GM20431 (cell line): ENCODE measurements around the gene RFX6.

ENCODE experiments used
- in situ Hi-C: fragments of 300-500 bp; cut with MseI, MboI; formaldehyde crosslinking; loops from one replicate; pipeline ENCODE4 v1.15.0; 2020; ENCODE audit warnings: low sequenced_read_pairs; ENCODE audit not compliant: unreplicated experiment

The RFX6 gene

GRCh38 chr6:116887894-116888293, 10.9 kb downstream of the RFX6 start:
- in situ Hi-C loops: no loop called here

GRCh38 chr6:116888732-116889360, 11.8 kb downstream of the RFX6 start:
- in situ Hi-C loops: no loop called here

GRCh38 chr6:116894669-116895068, 17.6 kb downstream of the RFX6 start:
- in situ Hi-C loops: no loop called here

GRCh38 chr6:116895935-116896334, 18.9 kb downstream of the RFX6 start:
- in situ Hi-C loops: no loop called here

GRCh38 chr6:116902634-116903033, 25.6 kb downstream of the RFX6 start:
- in situ Hi-C loops: no loop called here

- in situ Hi-C loops: no loop called here
Measured at GRCh38 chr6:116922853-116923548, 46.0 kb downstream of the RFX6 start.

DNA sequence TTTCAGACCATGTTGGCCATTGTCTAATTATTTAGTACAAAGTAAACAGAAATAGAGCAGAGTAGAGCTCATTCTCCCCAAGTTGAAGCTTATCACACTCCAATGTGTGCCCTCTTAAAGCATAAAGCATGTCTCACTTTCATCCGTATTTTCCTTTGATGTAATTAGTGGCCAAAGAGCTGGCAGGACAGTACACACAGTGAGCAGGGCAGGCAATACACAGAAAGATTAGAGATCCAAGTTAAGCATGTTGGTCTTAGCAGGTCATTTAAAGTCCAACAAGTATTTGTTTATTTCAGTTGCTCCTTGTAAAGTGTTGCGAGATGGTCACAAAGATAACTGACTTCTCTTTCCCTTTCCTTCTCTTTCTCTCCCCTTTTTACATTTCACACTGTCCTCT, 47.2 kb downstream of the RFX6 start:
- in situ Hi-C loops: no loop called here

DNA sequence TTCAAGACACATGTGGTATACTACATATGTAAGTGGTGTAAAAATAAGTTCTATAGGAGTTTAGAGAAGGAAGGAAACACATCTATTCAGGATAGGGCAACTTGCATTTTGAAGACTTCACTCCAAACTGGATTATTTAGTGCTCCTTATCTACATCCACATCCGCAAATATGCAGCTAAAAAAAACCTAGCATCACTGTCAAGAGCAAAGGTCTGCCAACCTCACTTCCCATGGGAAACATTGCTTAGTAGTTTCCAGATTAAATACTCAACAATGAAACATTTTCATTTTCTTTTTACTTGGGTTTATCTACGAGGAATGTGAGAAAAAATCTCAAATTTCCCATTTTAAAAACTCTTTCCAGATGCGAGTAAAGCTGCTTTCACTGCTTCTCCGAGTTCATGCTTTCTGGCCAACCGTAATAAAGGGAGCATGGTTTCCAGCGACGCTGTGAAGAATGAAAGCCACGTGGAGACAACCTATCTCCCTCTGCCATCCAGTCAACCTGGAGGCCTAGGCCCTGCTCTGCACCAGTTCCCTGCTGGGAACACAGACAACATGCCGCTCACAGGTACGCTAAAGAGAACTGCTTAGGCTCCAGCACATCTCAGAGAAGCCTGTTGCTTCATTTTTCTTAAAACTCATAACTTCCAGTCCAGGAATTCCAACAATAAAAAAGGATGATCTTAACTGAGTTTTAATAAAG, 48.2 kb downstream of the RFX6 start:
- in situ Hi-C loops: no loop called here

GRCh38 chr6:116928677-116929076, 51.6 kb downstream of the RFX6 start:
- in situ Hi-C loops: no loop called here

GRCh38 chr6:116929825-116930224, 52.8 kb downstream of the RFX6 start:
- in situ Hi-C loops: no loop called here

- in situ Hi-C loops: no loop called here
Measured at GRCh38 chr6:116931456-116931855, 54.4 kb downstream of the RFX6 start.

- in situ Hi-C loops: no loop called here
Measured at GRCh38 chr6:116932496-116932895, 55.5 kb downstream of the RFX6 start.

GRCh38 chr6:116933485-116933884, 56.4 kb downstream of the RFX6 start:
- in situ Hi-C loops: no loop called here

DNA sequence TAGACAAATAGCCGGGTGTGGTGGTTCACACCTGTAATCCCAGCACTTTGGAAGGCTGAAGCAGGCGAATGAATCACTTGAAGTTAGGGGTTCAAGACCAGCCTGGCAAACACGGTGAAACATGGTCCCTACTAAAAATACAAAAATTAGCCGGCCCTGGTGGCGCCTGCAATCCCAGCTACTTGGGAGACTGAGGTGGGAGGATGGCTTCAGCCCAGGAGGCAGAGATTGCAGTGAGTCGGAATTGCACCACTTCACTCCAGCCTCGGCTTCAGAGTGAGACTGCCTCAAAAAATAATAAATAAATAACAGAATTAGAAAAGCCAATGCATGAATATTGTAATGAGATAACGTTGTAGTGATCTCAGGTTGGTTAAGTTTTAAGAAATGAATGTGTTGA, 61.3 kb downstream of the RFX6 start:
- in situ Hi-C loops: no loop called here

GRCh38 chr6:116941727-116942126, 64.7 kb downstream of the RFX6 start:
- in situ Hi-C loops: no loop called here

DNA sequence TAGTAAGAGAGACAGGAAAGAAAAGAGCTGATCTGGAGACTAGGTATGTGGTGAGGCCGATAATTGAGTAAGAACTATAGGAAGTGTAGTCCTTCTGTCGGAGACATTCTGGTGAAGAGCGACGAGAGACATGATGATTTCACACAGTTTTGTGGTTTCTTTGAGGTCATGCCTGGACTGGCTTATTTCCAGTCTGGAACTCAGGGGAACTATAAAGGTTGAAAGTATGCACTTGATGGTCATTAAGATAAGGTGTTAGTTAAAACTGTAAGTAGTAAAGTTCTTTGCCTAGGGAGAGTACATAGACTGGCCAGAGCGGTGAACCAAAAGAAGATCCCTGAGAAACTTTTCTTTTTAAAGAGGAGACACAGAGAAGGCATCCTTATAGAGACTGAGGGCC, 68.8 kb downstream of the RFX6 start:
- in situ Hi-C loops: no loop called here

GRCh38 chr6:116948533-116949304, 71.7 kb downstream of the RFX6 start:
- in situ Hi-C loops: no loop called here

DNA sequence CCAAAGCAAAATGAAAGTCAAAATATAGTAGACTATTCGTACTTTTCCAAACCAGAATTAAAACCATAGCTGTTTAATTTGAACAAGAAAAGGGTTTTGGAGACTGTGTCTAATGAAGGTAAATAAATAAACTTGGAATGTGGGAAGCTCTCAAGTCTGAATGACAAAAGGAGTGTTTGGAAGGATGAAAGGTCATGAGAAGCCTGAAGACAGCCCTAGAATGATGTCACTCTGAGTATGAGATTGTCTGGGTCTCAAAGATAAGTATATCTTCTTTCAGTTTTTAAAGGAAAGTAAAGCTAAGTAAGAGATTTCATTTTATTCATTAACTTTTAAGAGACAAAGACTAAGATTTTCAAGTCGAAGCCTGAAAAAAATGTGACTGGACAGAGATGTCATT, 72.9 kb downstream of the RFX6 start:
- in situ Hi-C loops: no loop called here

- in situ Hi-C loops: no loop called here
Measured at GRCh38 chr6:116954335-116954734, 77.3 kb downstream of the RFX6 start.

DNA sequence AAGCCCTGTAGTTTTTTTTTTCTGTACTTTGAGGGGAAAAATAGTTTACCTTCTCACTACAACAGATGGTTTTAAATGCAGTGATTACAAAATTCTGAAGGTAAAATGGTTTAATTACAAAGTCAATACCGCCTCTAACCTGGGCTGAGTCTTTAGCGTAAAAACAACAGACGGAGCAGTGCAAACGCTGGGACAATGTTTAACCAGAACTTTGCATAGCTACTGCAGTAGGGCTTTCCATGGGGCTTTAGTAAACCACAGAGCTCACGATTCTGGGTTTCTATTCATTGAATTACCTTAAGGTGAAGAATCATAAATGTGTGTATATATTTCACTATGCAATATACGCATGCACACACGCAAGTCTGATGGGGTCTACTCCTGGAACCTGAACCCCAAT, 77.9 kb downstream of the RFX6 start:
- in situ Hi-C loops: no loop called here

DNA sequence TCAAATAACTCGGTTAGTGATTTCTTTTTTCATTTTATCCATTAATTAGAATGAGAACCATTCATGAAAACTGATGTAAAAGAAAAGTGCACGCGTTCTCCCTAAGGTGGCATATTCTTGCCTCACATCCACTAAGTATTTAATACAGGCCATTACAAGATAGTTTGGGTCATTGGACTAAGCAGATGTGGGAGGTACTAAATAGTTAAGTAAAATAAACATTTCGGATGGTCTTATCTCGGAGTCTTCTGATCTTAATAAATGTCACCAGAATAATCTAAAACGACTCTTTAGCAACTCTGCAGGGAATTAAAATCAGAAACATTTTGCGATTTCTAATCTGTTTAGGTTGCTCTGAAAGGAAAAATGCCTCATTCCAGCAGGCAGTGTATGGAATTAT, 78.7 kb downstream of the RFX6 start:
- in situ Hi-C loops: no loop called here
